ENCODE results near the gene RPL7A.

Gene RPL7A

GRCh38 chr9:133344979-133345378 lies 3.0 kb upstream of the RPL7A start:
- TF ChIP-seq ZFX (IDR thresholded peaks at IDR 0.05) = no peak
- H3K27ac ChIP-seq = no peak overlapping the region

- TF ChIP-seq ZFX (IDR thresholded peaks at IDR 0.05) (no peak), CTCF (conservative IDR thresholded peaks at IDR 0.05) (no peak)
- peak overlapping the region; percentile 95; the same call in 1 of the 2 replicates for H3K27ac ChIP-seq
Measured at GRCh38 chr9:133345596-133345995, 2.4 kb upstream of the RPL7A start.

- peak overlapping the region; percentile 95 for H3K27ac ChIP-seq
Measured at GRCh38 chr9:133346021-133346785, 1.8 kb upstream of the RPL7A start.

GRCh38 chr9:133347515-133347984 lies 468 bp upstream of the RPL7A start:
- peak; percentile 72; the same call in 1 of the 2 replicates for TF ChIP-seq ZFX (IDR thresholded peaks at IDR 0.05)
- no peak for TF ChIP-seq CTCF (conservative IDR thresholded peaks at IDR 0.05)
- H3K27ac ChIP-seq = peak overlapping the region; percentile 95

More at GRCh38 chr9:133346021-133346785, 1.8 kb upstream of the RPL7A start:
- TF ChIP-seq CTCF (conservative IDR thresholded peaks at IDR 0.05) (no peak), ZFX (IDR thresholded peaks at IDR 0.05) (no peak)

GRCh38 chr9:133348718-133349573 lies 928 bp downstream of the RPL7A start:
- TF ChIP-seq ZFX (IDR thresholded peaks at IDR 0.05) (no peak), CTCF (conservative IDR thresholded peaks at IDR 0.05) (no peak)
- peak overlapping the region; percentile 95 for H3K27ac ChIP-seq

- peak overlapping the region; percentile 95 for H3K27ac ChIP-seq
- TF ChIP-seq ZFX (IDR thresholded peaks at IDR 0.05) = no peak
- no peak for TF ChIP-seq CTCF (conservative IDR thresholded peaks at IDR 0.05)
Measured at GRCh38 chr9:133349965-133350616, 2.1 kb downstream of the RPL7A start.

GRCh38 chr9:133351526-133351907 lies 3.5 kb downstream of the RPL7A start:
- H3K27ac ChIP-seq = no peak overlapping the region; the same call in 1 of the 2 replicates
- TF ChIP-seq ZFX (IDR thresholded peaks at IDR 0.05) (no peak), CTCF (conservative IDR thresholded peaks at IDR 0.05) (no peak)

All from C4-2B (cell line).